Measurements from ENCODE around the gene PELO. TPM values are rescaled to one million over a fixed set of nuclear protein-coding genes. Genes with fewer than 3 reads are reported as not detected.
"Not testable (repeated sequence)": the region's sequence is repeated elsewhere in the genome, so short reads cannot be mapped to it uniquely, and the experiment has no call there.

PELO gene
- total RNA-seq, 1 donor from 2014 or later = 11.8 TPM

GRCh38 chr5:52814352-52815148, 26.8 kb downstream of the PELO start:
- Histone ChIP-seq H3K4me1 (peaks cover 8% of the 10 kb centered on the region), H3K36me3 (no peaks in the 10 kb centered on the region), H3K27ac (no peak overlapping the region), H3K27me3 (no peaks in the 10 kb centered on the region), H3K4me3 (no peak overlapping the region), H3K9me3 (no peaks in the 10 kb centered on the region)
- TF ChIP-seq CTCF (IDR thresholded peaks at IDR 0.05) = no peak
- no peak for TF ChIP-seq POLR2A (IDR thresholded peaks at IDR 0.05)
- TF ChIP-seq POLR2AphosphoS5 (IDR thresholded peaks at IDR 0.05; ENCODE audit: insufficient read depth in 1 of 2, low read depth in 1 of 2) = no peak
- DNase-seq (ENCODE audit: extremely low spot score in 2 of 2) = no peak
- intact Hi-C loops (cut with DNase I) = no loop called here

GRCh38 chr5:52817818-52818217, 30.1 kb downstream of the PELO start:
- TF ChIP-seq CTCF (IDR thresholded peaks at IDR 0.05) (no peak), POLR2AphosphoS5 (IDR thresholded peaks at IDR 0.05; ENCODE audit: insufficient read depth in 1 of 2, low read depth in 1 of 2) (no peak)
- Histone ChIP-seq H3K27ac (no peak overlapping the region), H3K27me3 (no peaks in the 10 kb centered on the region), H3K4me1 (no peaks in the 10 kb centered on the region), H3K4me3 (no peak overlapping the region), H3K9me3 (no peaks in the 10 kb centered on the region), H3K36me3 (no peaks in the 10 kb centered on the region)
- intact Hi-C loops (cut with DNase I) = no loop called here
- no peak for DNase-seq (ENCODE audit: extremely low spot score in 2 of 2)

GRCh38 chr5:52818360-52818759, 30.6 kb downstream of the PELO start:
- DNase-seq (ENCODE audit: extremely low spot score in 2 of 2) = no peak
- H3K36me3 ChIP-seq = no peaks in the 10 kb centered on the region
- H3K4me3 ChIP-seq = no peak overlapping the region
- TF ChIP-seq CTCF (IDR thresholded peaks at IDR 0.05) = no peak
- TF ChIP-seq POLR2A (IDR thresholded peaks at IDR 0.05) = no peak
- TF ChIP-seq POLR2AphosphoS5 (IDR thresholded peaks at IDR 0.05; ENCODE audit: insufficient read depth in 1 of 2, low read depth in 1 of 2) = no peak
- H3K9me3 ChIP-seq = no peaks in the 10 kb centered on the region
- no peaks in the 10 kb centered on the region for H3K4me1 ChIP-seq
- no peaks in the 10 kb centered on the region for H3K27me3 ChIP-seq
- intact Hi-C loops (cut with DNase I) = no loop called here
- no peak overlapping the region for H3K27ac ChIP-seq

GRCh38 chr5:52818807-52819206, 31.1 kb downstream of the PELO start:
- H3K27ac ChIP-seq; H3K9me3 ChIP-seq; H3K27me3 ChIP-seq; intact Hi-C loops (cut with DNase I); H3K36me3 ChIP-seq; DNase-seq (ENCODE audit: extremely low spot score in 2 of 2); H3K4me3 ChIP-seq; H3K4me1 ChIP-seq: not testable (repeated sequence)

- DNase-seq (ENCODE audit: extremely low spot score in 2 of 2) = no peak
- Histone ChIP-seq H3K9me3 (no peaks in the 10 kb centered on the region), H3K27me3 (no peaks in the 10 kb centered on the region), H3K36me3 (no peaks in the 10 kb centered on the region), H3K4me1 (no peaks in the 10 kb centered on the region), H3K4me3 (no peak overlapping the region), H3K27ac (peak overlapping the region; percentile 1)
- no peak for TF ChIP-seq CTCF (IDR thresholded peaks at IDR 0.05)
- intact Hi-C loops (cut with DNase I) = no loop called here
Observed at GRCh38 chr5:52821901-52822300, 34.2 kb downstream of the PELO start.
